DOHH2 (cell line): Measurements from ENCODE around the gene BTLA.

ENCODE experiments used
- H3F3A ChIP-seq: fragments of 200-600 bp; sonication (generic), shearing (Covaris generic); 2 replicates; pipeline ENCODE4 v1.6.0; 2016; ENCODE audit warnings: antibody characterized with exemption, mild to moderate bottlenecking; ENCODE audit not compliant: control insufficient read depth, insufficient read depth
- H3K27ac ChIP-seq: fragments of 200-600 bp; sonication (generic); 2 replicates; pipeline ENCODE4 v1.5.1; 2014; ENCODE audit warnings: low read depth, mild to moderate bottlenecking, low read length, moderate library complexity
- H3K27me3 ChIP-seq: fragments of 200-600 bp; sonication (generic); 2 replicates; pipeline ENCODE4 v1.6.1; 2014; ENCODE audit warnings: mild to moderate bottlenecking, low read length, mixed read lengths; ENCODE audit not compliant: control insufficient read depth
- H3K36me3 ChIP-seq: fragments of 200-600 bp; sonication (generic); 2 replicates; pipeline ENCODE4 v1.6.1; 2014; ENCODE audit warnings: mild to moderate bottlenecking, low read length, moderate library complexity, mixed read lengths; ENCODE audit not compliant: control insufficient read depth
- H3K4me1 ChIP-seq: fragments of 200-600 bp; sonication (generic); 2 replicates; pipeline ENCODE4 v1.6.1; 2014; ENCODE audit warnings: mild to moderate bottlenecking, low read length, mixed read lengths; ENCODE audit not compliant: control insufficient read depth
- H3K4me2 ChIP-seq: fragments of 200-600 bp; sonication (generic); 2 replicates; pipeline ENCODE4 v1.6.0; 2014; ENCODE audit warnings: mild to moderate bottlenecking, low read length, moderate library complexity
- H3K4me3 ChIP-seq: fragments of 200-600 bp; sonication (generic); 2 replicates; pipeline ENCODE4 v1.5.1; 2014; ENCODE audit warnings: mild to moderate bottlenecking, low read length, mixed read lengths
- H3K79me2 ChIP-seq: fragments of 200-600 bp; sonication (generic); 2 replicates; pipeline ENCODE4 v1.6.1; 2014; ENCODE audit warnings: mild to moderate bottlenecking, low read length, mixed read lengths; ENCODE audit not compliant: control insufficient read depth
- H3K9me2 ChIP-seq: fragments of 200-600 bp; sonication (generic); replicated peaks from 2 replicates; pipeline ENCODE4 v1.6.1; 2014; ENCODE audit warnings: mild to moderate bottlenecking, low read length, mixed read lengths; ENCODE audit not compliant: control insufficient read depth
- H3K9me3 ChIP-seq: fragments of 200-600 bp; sonication (generic); 2 replicates; pipeline ENCODE4 v1.6.1; 2014; ENCODE audit warnings: antibody characterized with exemption, low read length, mixed read lengths; ENCODE audit not compliant: control insufficient read depth, insufficient read depth
- H4K20me1 ChIP-seq: fragments of 200-600 bp; sonication (generic); 2 replicates; pipeline ENCODE4 v1.6.0; 2014; ENCODE audit warnings: low read depth, mild to moderate bottlenecking, antibody characterized with exemption, low read length, moderate library complexity; ENCODE audit not compliant: control insufficient read depth, insufficient read depth
- CTCF ChIP-seq: fragments of 200-600 bp; sonication (generic); IDR thresholded peaks from one replicate; pipeline ENCODE4 v1.5.1; 2014; ENCODE audit warnings: antibody characterized with exemption, mild to moderate bottlenecking, low read depth, low read length; ENCODE audit not compliant: poor library complexity, severe bottlenecking
- EZH2phosphoT487 ChIP-seq: fragments of 200-600 bp; sonication (generic); IDR thresholded peaks from 2 replicates; pipeline ENCODE4 v1.6.1; 2017; ENCODE audit warnings: borderline replicate concordance, mild to moderate bottlenecking, antibody characterized with exemption, low read length, moderate library complexity, mixed read lengths

BTLA gene

GRCh38 chr3:112482675-112483074, 16.6 kb downstream of the BTLA start:
- no peak overlapping the region for H3K4me2 ChIP-seq
- no peaks in the 10 kb centered on the region for H3K9me2 ChIP-seq
- no peak for TF ChIP-seq CTCF
- TF ChIP-seq EZH2phosphoT487 = no peak
- no peaks in the 10 kb centered on the region for H4K20me1 ChIP-seq
- H3K4me3 ChIP-seq = no peak overlapping the region
- H3K27me3 ChIP-seq = no peaks in the 10 kb centered on the region
- H3K9me3 ChIP-seq = no peaks in the 10 kb centered on the region
- H3K4me1 ChIP-seq = 0 out of 2 replicates have a peak, but pooled peaks cover 2% of the 10 kb centered on the region
- H3F3A ChIP-seq = no peaks in the 10 kb centered on the region
- H3K27ac ChIP-seq = no peak overlapping the region
- H3K36me3 ChIP-seq = no peaks in the 10 kb centered on the region
- no peaks in the 10 kb centered on the region for H3K79me2 ChIP-seq

GRCh38 chr3:112481302-112481721, 18.0 kb downstream of the BTLA start:
- Histone ChIP-seq H3F3A (0 out of 2 replicates have a peak, but pooled peaks cover 2% of the 10 kb centered on the region), H3K27ac (no peak overlapping the region), H3K36me3 (no peaks in the 10 kb centered on the region), H4K20me1 (no peaks in the 10 kb centered on the region), H3K9me3 (no peaks in the 10 kb centered on the region), H3K27me3 (no peaks in the 10 kb centered on the region), H3K4me1 (0 out of 2 replicates have a peak, but pooled peaks cover 2% of the 10 kb centered on the region), H3K9me2 (no peaks in the 10 kb centered on the region), H3K79me2 (no peaks in the 10 kb centered on the region), H3K4me3 (no peak overlapping the region), H3K4me2 (no peak overlapping the region)
- no peak for TF ChIP-seq EZH2phosphoT487

GRCh38 chr3:112477891-112478290, 21.4 kb downstream of the BTLA start:
- Histone ChIP-seq H3K4me2 (no peak overlapping the region), H3K27ac (no peak overlapping the region), H3F3A (peaks cover 5% of the 10 kb centered on the region; the same call in 1 of the 2 replicates), H4K20me1 (no peaks in the 10 kb centered on the region), H3K79me2 (no peaks in the 10 kb centered on the region), H3K9me2 (no peaks in the 10 kb centered on the region), H3K27me3 (no peaks in the 10 kb centered on the region), H3K36me3 (no peaks in the 10 kb centered on the region), H3K9me3 (no peaks in the 10 kb centered on the region), H3K4me1 (peaks cover 23% of the 10 kb centered on the region), H3K4me3 (no peak overlapping the region)
- TF ChIP-seq CTCF = no peak
- no peak for TF ChIP-seq EZH2phosphoT487

- TF ChIP-seq CTCF (no peak), EZH2phosphoT487 (no peak)
- Histone ChIP-seq H3K79me2 (no peaks in the 10 kb centered on the region), H3K4me3 (no peak overlapping the region), H3K9me2 (no peaks in the 10 kb centered on the region), H3K36me3 (no peaks in the 10 kb centered on the region), H3F3A (peaks cover 5% of the 10 kb centered on the region; the same call in 1 of the 2 replicates), H3K4me2 (no peak overlapping the region), H3K4me1 (peaks cover 24% of the 10 kb centered on the region), H3K27me3 (no peaks in the 10 kb centered on the region), H3K27ac (no peak overlapping the region), H3K9me3 (no peaks in the 10 kb centered on the region), H4K20me1 (no peaks in the 10 kb centered on the region)
Measured at GRCh38 chr3:112476346-112476745, 22.9 kb downstream of the BTLA start.
